Measurements from ENCODE around the gene SLC12A6.

Gene SLC12A6

GRCh38 chr15:34362047-34362773 lies 24.6 kb upstream of the SLC12A6 start:
- TF ChIP-seq EZH2phosphoT487 (IDR thresholded peaks at IDR 0.05; ENCODE audit: borderline replicate concordance) (no peak), CTCF (conservative IDR thresholded peaks at IDR 0.05; ENCODE audit: low read length) (no peak)
- H3K4me1 ChIP-seq (ENCODE audit: insufficient read depth, low read length, poor library complexity, severe bottlenecking), result peaks cover 31% of the 10 kb centered on the region
- peaks cover 29% of the 10 kb centered on the region; the same call in 1 of the 2 replicates for H3K36me3 ChIP-seq (ENCODE audit: insufficient read depth, low read length)
- no peaks in the 10 kb centered on the region for H3K27me3 ChIP-seq (ENCODE audit: insufficient read depth, low read length, poor library complexity, severe bottlenecking)
- H2AFZ ChIP-seq (ENCODE audit: low read length), result no peak overlapping the region
- no peak overlapping the region for H3K9ac ChIP-seq (ENCODE audit: low read depth, low read length, poor library complexity, severe bottlenecking)
- peaks cover 16% of the 10 kb centered on the region for H4K20me1 ChIP-seq (ENCODE audit: insufficient read depth, low read length, poor library complexity, severe bottlenecking)
- H3K79me2 ChIP-seq (ENCODE audit: insufficient read depth, low read length), result peaks cover 33% of the 10 kb centered on the region
- no peaks in the 10 kb centered on the region for H3F3A ChIP-seq (ENCODE audit: low read depth)
- H3K9me3 ChIP-seq (ENCODE audit: insufficient read depth, low read depth, low read length), result no peaks in the 10 kb centered on the region
- no peak overlapping the region for H3K4me3 ChIP-seq (ENCODE audit: low read length, poor library complexity, severe bottlenecking)
- H3K9me2 ChIP-seq (replicated peaks; ENCODE audit: low read depth, low read length), result no peaks in the 10 kb centered on the region
- no peak overlapping the region for H3K4me2 ChIP-seq (ENCODE audit: low read depth, low read length, poor library complexity, severe bottlenecking)

GRCh38 chr15:34361278-34361677 lies 23.7 kb upstream of the SLC12A6 start:
- Histone ChIP-seq H3K4me3 (ENCODE audit: low read length, poor library complexity, severe bottlenecking) (no peak overlapping the region), H4K20me1 (ENCODE audit: insufficient read depth, low read length, poor library complexity, severe bottlenecking) (peaks cover 16% of the 10 kb centered on the region), H3K9ac (ENCODE audit: low read depth, low read length, poor library complexity, severe bottlenecking) (no peak overlapping the region), H3K27me3 (ENCODE audit: insufficient read depth, low read length, poor library complexity, severe bottlenecking) (no peaks in the 10 kb centered on the region), H3K79me2 (ENCODE audit: insufficient read depth, low read length) (peaks cover 27% of the 10 kb centered on the region), H3K36me3 (ENCODE audit: insufficient read depth, low read length) (peaks cover 29% of the 10 kb centered on the region; the same call in 1 of the 2 replicates), H3K4me1 (ENCODE audit: insufficient read depth, low read length, poor library complexity, severe bottlenecking) (peaks cover 31% of the 10 kb centered on the region), H2AFZ (ENCODE audit: low read length) (no peak overlapping the region), H3K4me2 (ENCODE audit: low read depth, low read length, poor library complexity, severe bottlenecking) (no peak overlapping the region), H3K9me2 (replicated peaks; ENCODE audit: low read depth, low read length) (no peaks in the 10 kb centered on the region), H3K9me3 (ENCODE audit: insufficient read depth, low read depth, low read length) (no peaks in the 10 kb centered on the region), H3F3A (ENCODE audit: low read depth) (no peaks in the 10 kb centered on the region)
- TF ChIP-seq EZH2phosphoT487 (IDR thresholded peaks at IDR 0.05; ENCODE audit: borderline replicate concordance), result no peak
- TF ChIP-seq CTCF (conservative IDR thresholded peaks at IDR 0.05; ENCODE audit: low read length), result no peak

GRCh38 chr15:34360298-34360697 lies 22.7 kb upstream of the SLC12A6 start:
- no peak overlapping the region for H3K9ac ChIP-seq (ENCODE audit: low read depth, low read length, poor library complexity, severe bottlenecking)
- H2AFZ ChIP-seq (ENCODE audit: low read length), result no peak overlapping the region
- H3K79me2 ChIP-seq (ENCODE audit: insufficient read depth, low read length), result peaks cover 17% of the 10 kb centered on the region
- peaks cover 6% of the 10 kb centered on the region for H4K20me1 ChIP-seq (ENCODE audit: insufficient read depth, low read length, poor library complexity, severe bottlenecking)
- TF ChIP-seq EZH2phosphoT487 (IDR thresholded peaks at IDR 0.05; ENCODE audit: borderline replicate concordance), result no peak
- no peak for TF ChIP-seq CTCF (conservative IDR thresholded peaks at IDR 0.05; ENCODE audit: low read length)
- no peak overlapping the region for H3K4me3 ChIP-seq (ENCODE audit: low read length, poor library complexity, severe bottlenecking)
- peaks cover 23% of the 10 kb centered on the region for H3K4me1 ChIP-seq (ENCODE audit: insufficient read depth, low read length, poor library complexity, severe bottlenecking)
- H3K9me3 ChIP-seq (ENCODE audit: insufficient read depth, low read depth, low read length), result no peaks in the 10 kb centered on the region
- H3K4me2 ChIP-seq (ENCODE audit: low read depth, low read length, poor library complexity, severe bottlenecking), result no peak overlapping the region
- peaks cover 29% of the 10 kb centered on the region; the same call in 1 of the 2 replicates for H3K36me3 ChIP-seq (ENCODE audit: insufficient read depth, low read length)
- H3K9me2 ChIP-seq (replicated peaks; ENCODE audit: low read depth, low read length), result no peaks in the 10 kb centered on the region
- H3F3A ChIP-seq (ENCODE audit: low read depth), result no peaks in the 10 kb centered on the region
- H3K27me3 ChIP-seq (ENCODE audit: insufficient read depth, low read length, poor library complexity, severe bottlenecking), result no peaks in the 10 kb centered on the region
